ENCODE results near the gene INPP5D. TPM values are rescaled to one million over a fixed set of nuclear protein-coding genes. Genes with fewer than 3 reads are reported as not detected.

The INPP5D gene
- total RNA-seq, 1 donor from 2014 or later, result 0.28 TPM

DNA sequence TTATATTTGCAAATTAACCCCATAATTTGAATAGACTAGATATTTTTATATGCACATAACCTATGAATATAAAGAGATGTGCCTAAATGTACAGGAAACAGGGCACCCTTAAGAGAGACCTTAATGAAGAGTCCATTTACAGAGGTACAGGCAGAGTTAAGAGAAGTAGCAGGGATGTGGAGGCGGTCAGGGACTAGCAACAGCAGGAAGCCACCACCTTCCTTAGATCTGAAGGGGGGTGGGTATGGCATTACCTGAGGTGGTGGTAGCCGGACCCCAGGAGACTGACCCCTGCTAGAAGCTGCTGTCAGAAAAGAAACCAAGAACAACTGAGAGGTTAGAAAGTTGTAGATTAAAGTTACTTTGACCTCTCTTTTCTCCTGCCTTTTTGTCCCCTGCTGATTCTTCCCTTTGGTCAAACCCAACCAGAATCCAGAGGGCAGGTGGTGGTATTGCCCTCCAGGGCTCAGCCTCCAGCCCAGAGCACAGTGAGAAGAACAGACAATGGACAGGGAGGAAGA lies 166.4 kb downstream of the INPP5D start:
- Mint-ChIP-seq H3K27ac (ENCODE audit: unreplicated experiment) (no peak overlapping the region), H3K9me3 (no peaks in the 10 kb centered on the region), H3K4me1 (no peaks in the 10 kb centered on the region), H3K27me3 (ENCODE audit: low read depth) (peaks cover 10% of the 10 kb centered on the region), H3K36me3 (ENCODE audit: low read depth) (no peaks in the 10 kb centered on the region), H3K4me3 (no peak overlapping the region)
- no peak for DNase-seq (ENCODE audit: low read depth, low spot score)
- TF ChIP-seq, protein P1, sequence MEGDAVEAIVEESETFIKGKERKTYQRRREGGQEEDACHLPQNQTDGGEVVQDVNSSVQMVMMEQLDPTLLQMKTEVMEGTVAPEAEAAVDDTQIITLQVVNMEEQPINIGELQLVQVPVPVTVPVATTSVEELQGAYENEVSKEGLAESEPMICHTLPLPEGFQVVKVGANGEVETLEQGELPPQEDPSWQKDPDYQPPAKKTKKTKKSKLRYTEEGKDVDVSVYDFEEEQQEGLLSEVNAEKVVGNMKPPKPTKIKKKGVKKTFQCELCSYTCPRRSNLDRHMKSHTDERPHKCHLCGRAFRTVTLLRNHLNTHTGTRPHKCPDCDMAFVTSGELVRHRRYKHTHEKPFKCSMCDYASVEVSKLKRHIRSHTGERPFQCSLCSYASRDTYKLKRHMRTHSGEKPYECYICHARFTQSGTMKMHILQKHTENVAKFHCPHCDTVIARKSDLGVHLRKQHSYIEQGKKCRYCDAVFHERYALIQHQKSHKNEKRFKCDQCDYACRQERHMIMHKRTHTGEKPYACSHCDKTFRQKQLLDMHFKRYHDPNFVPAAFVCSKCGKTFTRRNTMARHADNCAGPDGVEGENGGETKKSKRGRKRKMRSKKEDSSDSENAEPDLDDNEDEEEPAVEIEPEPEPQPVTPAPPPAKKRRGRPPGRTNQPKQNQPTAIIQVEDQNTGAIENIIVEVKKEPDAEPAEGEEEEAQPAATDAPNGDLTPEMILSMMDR (conservative IDR thresholded peaks at IDR 0.05), result no peak

DNA sequence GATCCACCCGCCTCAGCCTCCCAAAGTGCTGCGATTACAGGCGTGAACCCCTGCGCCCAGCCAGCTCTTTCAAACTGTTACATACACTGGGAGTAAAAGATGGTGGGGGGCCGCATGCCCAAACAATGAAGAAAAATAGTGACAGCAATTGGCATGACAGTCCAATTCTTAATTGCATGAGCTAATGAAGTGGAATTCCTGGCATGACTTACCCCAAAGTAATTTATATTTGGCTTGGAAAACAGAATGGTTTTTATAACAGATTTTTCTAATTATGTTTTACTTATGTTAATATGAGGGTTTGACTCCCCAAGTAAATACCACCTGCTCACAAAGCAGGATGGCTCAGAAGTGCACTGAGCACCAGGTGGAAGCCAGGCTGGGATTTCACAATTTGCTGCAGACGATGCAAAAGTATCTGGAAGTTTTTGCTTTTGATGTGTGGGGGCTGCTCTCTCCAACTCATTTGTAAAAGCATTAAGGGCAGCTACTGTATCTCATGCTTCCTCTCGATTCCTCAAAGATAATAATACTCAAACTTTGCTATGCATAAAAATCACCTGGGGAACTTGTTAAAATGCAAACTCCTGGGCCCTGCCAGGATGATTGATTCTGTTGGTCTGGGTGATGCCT lies 167.3 kb downstream of the INPP5D start:
- no peak overlapping the region for H3K27ac Mint-ChIP-seq (ENCODE audit: unreplicated experiment)
- TF ChIP-seq, protein P1 (conservative IDR thresholded peaks at IDR 0.05), result no peak
- no peaks in the 10 kb centered on the region for H3K9me3 Mint-ChIP-seq
- no peaks in the 10 kb centered on the region for H3K36me3 Mint-ChIP-seq (ENCODE audit: low read depth)
- H3K4me3 Mint-ChIP-seq, result no peak overlapping the region
- DNase-seq (ENCODE audit: low read depth, low spot score), result no peak
- no peaks in the 10 kb centered on the region for H3K4me1 Mint-ChIP-seq
- peaks cover 8% of the 10 kb centered on the region for H3K27me3 Mint-ChIP-seq (ENCODE audit: low read depth)

DNA sequence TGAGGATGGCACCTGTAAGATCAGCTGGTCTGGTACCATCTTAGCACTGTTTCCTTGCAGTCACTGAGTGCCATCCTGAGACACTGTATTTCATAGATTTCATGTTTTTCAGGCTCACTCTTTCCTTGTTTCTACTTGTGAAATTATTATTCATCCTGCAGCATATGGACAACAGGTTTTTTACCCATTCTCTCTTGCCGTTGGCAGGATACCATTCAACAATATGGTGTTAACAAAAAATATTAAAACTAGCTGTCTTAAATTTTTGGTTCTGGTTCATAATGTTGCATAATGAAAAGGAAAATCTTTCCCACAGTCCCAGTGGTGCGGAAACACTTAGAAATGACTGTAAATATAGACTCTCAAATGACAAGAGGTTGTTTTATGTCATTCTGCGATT lies 168.2 kb downstream of the INPP5D start:
- Mint-ChIP-seq H3K27me3 (ENCODE audit: low read depth) (peaks cover 8% of the 10 kb centered on the region), H3K9me3 (no peaks in the 10 kb centered on the region), H3K27ac (ENCODE audit: unreplicated experiment) (no peak overlapping the region), H3K4me3 (no peak overlapping the region), H3K36me3 (ENCODE audit: low read depth) (no peaks in the 10 kb centered on the region), H3K4me1 (no peaks in the 10 kb centered on the region)
- TF ChIP-seq, protein P1 (conservative IDR thresholded peaks at IDR 0.05), result no peak
- no peak for DNase-seq (ENCODE audit: low read depth, low spot score)

DNA sequence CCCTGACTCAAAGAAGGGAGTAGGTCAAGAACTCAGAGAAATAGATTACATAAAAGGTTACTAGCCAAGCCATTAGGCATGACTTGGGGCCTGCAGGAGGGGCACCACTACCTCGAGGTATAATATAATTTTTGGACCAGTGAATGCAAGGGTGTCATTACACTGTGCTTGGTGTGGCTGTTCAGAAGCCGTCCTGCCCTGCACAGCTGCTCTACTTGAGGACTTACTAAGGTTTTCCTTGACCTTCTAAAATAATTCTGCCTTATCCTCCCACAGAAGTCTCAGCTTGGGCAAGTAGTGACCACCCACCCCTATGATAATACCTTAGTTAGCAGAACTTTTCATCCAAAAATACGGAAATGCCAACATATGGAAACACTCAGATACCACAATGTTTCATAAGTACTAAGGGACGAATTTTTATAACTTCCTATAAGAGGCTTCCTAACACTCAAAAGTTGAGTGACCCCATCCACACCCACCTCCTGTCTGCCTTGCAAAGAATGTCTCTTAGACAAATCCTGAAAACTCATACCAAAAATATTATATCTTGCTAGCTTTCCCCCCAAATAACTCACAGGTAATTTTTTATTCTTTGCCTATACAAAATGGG lies 173.6 kb downstream of the INPP5D start:
- DNase-seq (ENCODE audit: low read depth, low spot score), result no peak
- no peaks in the 10 kb centered on the region for H3K9me3 Mint-ChIP-seq
- H3K27me3 Mint-ChIP-seq (ENCODE audit: low read depth), result no peaks in the 10 kb centered on the region
- TF ChIP-seq, protein P1 (conservative IDR thresholded peaks at IDR 0.05), result no peak
- H3K36me3 Mint-ChIP-seq (ENCODE audit: low read depth), result no peaks in the 10 kb centered on the region
- H3K4me1 Mint-ChIP-seq, result no peaks in the 10 kb centered on the region
- H3K27ac Mint-ChIP-seq (ENCODE audit: unreplicated experiment), result no peak overlapping the region
- no peak overlapping the region for H3K4me3 Mint-ChIP-seq

DNA sequence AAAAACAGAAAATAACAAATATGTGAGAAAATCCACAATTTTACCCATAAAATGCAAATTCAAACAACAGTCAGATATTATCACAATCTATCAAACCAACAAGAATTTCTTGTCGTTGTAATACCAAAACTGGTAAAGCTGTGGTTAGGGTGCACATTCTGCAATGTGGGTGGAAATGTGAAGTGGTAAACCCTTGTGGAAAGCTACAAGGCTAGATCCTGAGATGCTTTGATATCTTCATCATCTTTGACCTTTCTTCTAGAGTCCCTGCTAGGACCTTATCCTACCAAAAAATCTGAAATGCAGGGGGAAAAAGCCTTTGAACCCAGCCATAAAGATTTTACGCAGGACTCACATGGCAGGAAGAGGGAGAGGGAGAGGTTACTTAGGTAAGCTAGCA lies 174.1 kb downstream of the INPP5D start:
- TF ChIP-seq, protein P1 (conservative IDR thresholded peaks at IDR 0.05), result no peak
- no peaks in the 10 kb centered on the region for H3K36me3 Mint-ChIP-seq (ENCODE audit: low read depth)
- H3K27ac Mint-ChIP-seq (ENCODE audit: unreplicated experiment), result no peak overlapping the region
- H3K27me3 Mint-ChIP-seq (ENCODE audit: low read depth), result no peaks in the 10 kb centered on the region
- H3K9me3 Mint-ChIP-seq, result no peaks in the 10 kb centered on the region
- DNase-seq (ENCODE audit: low read depth, low spot score), result no peak
- no peaks in the 10 kb centered on the region for H3K4me1 Mint-ChIP-seq
- no peak overlapping the region for H3K4me3 Mint-ChIP-seq

Measured in neural crest cell (in vitro differentiated cells).